Measurements from ENCODE around the gene DDRGK1. TPM values are rescaled to one million over a fixed set of nuclear protein-coding genes. Genes with fewer than 3 reads are reported as not detected.

DDRGK1 gene
- total and polyA plus RNA-seq, 2 experiments from 2014 or later: 92.9 to 154 TPM

- no peaks in the 10 kb centered on the region for H4K20me1 ChIP-seq (ENCODE audit: insufficient read depth, poor library complexity, severe bottlenecking)
- H3K4me3 ChIP-seq: no peak overlapping the region
- no peaks in the 10 kb centered on the region for H3K9me2 ChIP-seq (replicated peaks; ENCODE audit: insufficient read depth)
- H3K27ac ChIP-seq: no peak overlapping the region
- no peak for DNase-seq (ENCODE audit: low spot score)
- H3K4me2 ChIP-seq: no peak overlapping the region
- no peaks in the 10 kb centered on the region for H3K79me2 ChIP-seq
- no peaks in the 10 kb centered on the region for H3K9me3 ChIP-seq (ENCODE audit: low read depth)
- H3K36me3 ChIP-seq (replicated peaks; ENCODE audit: insufficient read depth, low read depth): no peaks in the 10 kb centered on the region
- no peaks in the 10 kb centered on the region for H3K27me3 ChIP-seq
- H3K4me1 ChIP-seq (ENCODE audit: insufficient read depth): peaks cover 7% of the 10 kb centered on the region
- WGBS (ENCODE audit: low lambda C conversion rate, missing lambda C conversion rate): 90% methylated on average over 5 of the region's 6 CpGs
- no peak overlapping the region for H2AFZ ChIP-seq
- TF ChIP-seq CTCF (IDR thresholded peaks at IDR 0.05; ENCODE audit: poor library complexity): no peak
- no peak for TF ChIP-seq EZH2 (IDR thresholded peaks at IDR 0.05; ENCODE audit: borderline replicate concordance)
- no peak for TF ChIP-seq EZH2phosphoT487 (IDR thresholded peaks at IDR 0.05; ENCODE audit: low read depth, severe bottlenecking, unreplicated experiment)
Measured at GRCh38 chr20:3223651-3223993, 19.1 kb upstream of the DDRGK1 start.

GRCh38 chr20:3222635-3223600 is 18.4 kb upstream of the DDRGK1 start:
- H3K36me3 ChIP-seq (replicated peaks; ENCODE audit: insufficient read depth, low read depth): no peaks in the 10 kb centered on the region
- H4K20me1 ChIP-seq (ENCODE audit: insufficient read depth, poor library complexity, severe bottlenecking): no peaks in the 10 kb centered on the region
- H3K27me3 ChIP-seq: no peaks in the 10 kb centered on the region
- no peak overlapping the region for H3K4me3 ChIP-seq
- peaks cover 8% of the 10 kb centered on the region for H3K4me1 ChIP-seq (ENCODE audit: insufficient read depth)
- H3K79me2 ChIP-seq: no peaks in the 10 kb centered on the region
- H3K9me2 ChIP-seq (replicated peaks; ENCODE audit: insufficient read depth): no peaks in the 10 kb centered on the region
- WGBS (ENCODE audit: low lambda C conversion rate, missing lambda C conversion rate): 70% methylated on average over 25 of the region's 25 CpGs
- H3K9me3 ChIP-seq (ENCODE audit: low read depth): no peaks in the 10 kb centered on the region
- H3K4me2 ChIP-seq: no peak overlapping the region
- no peak for TF ChIP-seq EZH2phosphoT487 (IDR thresholded peaks at IDR 0.05; ENCODE audit: low read depth, severe bottlenecking, unreplicated experiment)
- no peak for TF ChIP-seq EZH2 (IDR thresholded peaks at IDR 0.05; ENCODE audit: borderline replicate concordance)
- TF ChIP-seq CTCF (IDR thresholded peaks at IDR 0.05; ENCODE audit: poor library complexity): no peak
- no peak overlapping the region for H2AFZ ChIP-seq
- peak overlapping the region; percentile 36 for H3K27ac ChIP-seq
- peak; percentile 61 for DNase-seq (ENCODE audit: low spot score)

- DNase-seq (ENCODE audit: low spot score): no peak
Measured at GRCh38 chr20:3221398-3222226, 17.1 kb upstream of the DDRGK1 start.

More at GRCh38 chr20:3221398-3222226, 17.1 kb upstream of the DDRGK1 start:
- TF ChIP-seq EZH2phosphoT487 (IDR thresholded peaks at IDR 0.05; ENCODE audit: low read depth, severe bottlenecking, unreplicated experiment) (no peak), CTCF (IDR thresholded peaks at IDR 0.05; ENCODE audit: poor library complexity) (no peak), EZH2 (IDR thresholded peaks at IDR 0.05; ENCODE audit: borderline replicate concordance) (no peak)
- Histone ChIP-seq H3K4me1 (ENCODE audit: insufficient read depth) (peaks cover 8% of the 10 kb centered on the region), H3K9me2 (replicated peaks; ENCODE audit: insufficient read depth) (no peaks in the 10 kb centered on the region), H3K27ac (no peak overlapping the region), H3K36me3 (replicated peaks; ENCODE audit: insufficient read depth, low read depth) (peaks cover 3% of the 10 kb centered on the region), H3K79me2 (no peaks in the 10 kb centered on the region), H3K4me3 (no peak overlapping the region), H2AFZ (no peak overlapping the region), H3K27me3 (no peaks in the 10 kb centered on the region), H4K20me1 (ENCODE audit: insufficient read depth, poor library complexity, severe bottlenecking) (no peaks in the 10 kb centered on the region), H3K4me2 (no peak overlapping the region), H3K9me3 (ENCODE audit: low read depth) (no peaks in the 10 kb centered on the region)
- WGBS (ENCODE audit: low lambda C conversion rate, missing lambda C conversion rate): 94% methylated on average over 18 of the region's 18 CpGs
